NCI-H1694 (cell line): Measurements from ENCODE around the gene KRTAP10-3.
A peak's percentile ranks its signal among the peaks of the same experiment; 100 is the strongest.

ENCODE experiments used
- DNase-seq: peaks from one replicate; lab custom pipeline; 2025; lab: John Stamatoyannopoulos, UW

KRTAP10-3 gene

GRCh38 chr21:44515359-44516165 lies 43.0 kb downstream of the KRTAP10-3 start:
- no peak for DNase-seq

GRCh38 chr21:44514746-44515358 lies 43.7 kb downstream of the KRTAP10-3 start:
- no peak for DNase-seq

GRCh38 chr21:44514218-44514520 lies 44.4 kb downstream of the KRTAP10-3 start:
- no peak for DNase-seq

DNA sequence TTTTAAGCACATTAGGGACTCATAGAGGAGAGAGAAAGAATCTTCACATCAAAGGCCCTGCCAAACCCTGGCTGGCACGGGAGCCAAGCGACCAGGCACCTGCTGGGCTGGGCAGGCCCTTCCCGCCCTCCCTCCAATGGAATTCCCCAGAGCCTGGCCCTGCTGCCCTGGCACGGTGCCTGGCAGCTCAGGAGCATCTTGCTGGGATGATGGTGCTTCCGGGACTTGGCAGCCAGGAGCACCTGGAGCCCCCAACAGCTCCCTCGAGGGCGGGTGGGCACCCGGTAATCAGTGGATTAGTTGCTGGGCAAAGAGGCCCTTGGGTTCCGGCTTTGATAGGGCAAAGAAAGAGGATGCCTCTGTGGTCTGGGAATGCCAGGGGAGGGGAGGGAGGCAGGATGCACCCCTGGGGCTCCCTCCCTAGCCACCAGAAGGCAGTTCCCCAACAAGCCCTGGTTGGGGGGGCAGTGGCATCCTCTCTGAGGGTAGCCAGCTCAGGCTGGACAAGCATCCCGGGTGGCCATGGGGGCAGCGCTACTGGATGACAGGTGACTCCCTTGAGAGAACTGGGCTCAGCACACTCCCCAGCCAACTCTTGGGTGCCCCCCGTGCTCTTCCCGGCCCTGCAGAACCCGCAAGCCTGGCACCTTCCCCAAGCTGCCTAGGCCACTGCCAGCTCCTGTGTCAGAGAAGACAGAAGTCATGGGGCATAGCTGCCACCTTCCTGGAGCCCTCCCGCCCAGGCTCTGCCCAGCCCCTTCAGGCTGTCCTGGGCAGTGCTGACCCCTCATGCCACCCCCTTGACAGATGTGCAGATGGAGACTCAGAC lies 45.0 kb downstream of the KRTAP10-3 start:
- peak; percentile 56 for DNase-seq

DNA sequence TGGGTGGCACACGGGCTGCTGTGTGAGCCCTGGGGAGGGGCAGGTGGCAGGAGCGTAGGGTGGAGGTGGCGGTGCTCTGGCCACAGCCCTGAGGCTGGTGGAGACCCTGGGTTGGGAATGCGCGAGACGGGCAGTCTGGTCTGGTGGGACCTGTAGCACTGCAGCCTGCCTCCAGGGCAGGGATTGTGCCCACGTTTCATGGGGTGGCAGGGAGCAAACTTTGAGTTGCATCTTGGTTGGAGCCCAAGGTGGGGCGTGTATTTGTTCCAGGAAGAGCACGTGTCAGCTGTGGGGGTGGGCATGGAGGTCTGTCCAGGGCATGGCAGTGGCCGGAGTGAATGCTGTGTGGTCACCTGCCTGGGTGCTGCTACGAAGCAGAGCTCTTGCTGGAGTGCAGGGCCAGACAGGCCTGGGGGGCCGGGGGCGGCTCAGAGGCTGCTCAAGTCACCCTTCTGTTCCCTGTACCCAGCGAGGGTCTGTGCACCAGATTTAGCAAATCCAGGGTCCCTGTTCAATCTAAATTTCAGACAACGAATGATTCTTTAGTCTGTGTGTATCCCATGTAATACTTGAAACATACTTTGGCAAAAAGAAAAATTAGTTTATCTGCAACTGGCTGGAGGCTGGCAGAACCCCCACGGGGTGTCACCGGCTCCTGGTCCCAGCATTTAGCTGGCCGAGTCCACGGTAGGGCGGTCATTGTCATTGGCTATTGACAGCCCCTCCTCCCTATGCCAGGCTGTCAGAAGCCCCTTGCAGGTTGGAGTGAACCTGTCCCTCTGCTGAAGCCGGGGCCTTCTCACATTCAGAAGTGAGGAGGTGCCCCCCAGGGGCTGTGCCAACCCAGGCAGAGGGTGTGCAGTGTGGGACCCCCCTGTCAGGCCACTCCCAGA lies 45.9 kb downstream of the KRTAP10-3 start:
- DNase-seq, result no peak

DNA sequence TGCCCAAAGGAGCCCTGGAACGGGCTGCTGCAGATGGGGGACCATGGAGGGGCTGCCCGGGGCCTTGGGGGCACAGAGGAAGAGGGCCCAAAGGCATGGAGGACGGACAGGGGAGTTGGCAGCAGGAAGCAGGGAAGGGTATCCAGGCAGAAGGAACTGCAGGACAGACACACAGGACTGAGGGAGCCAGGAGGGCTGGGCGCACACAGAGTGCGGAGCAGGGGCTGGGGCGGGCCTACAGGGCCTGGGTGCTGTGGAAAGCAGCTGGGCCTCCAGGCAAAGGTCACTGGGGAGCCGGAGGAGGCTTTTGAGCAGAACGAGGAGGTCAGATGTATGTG lies 46.7 kb downstream of the KRTAP10-3 start:
- no peak for DNase-seq

GRCh38 chr21:44511219-44511937 lies 47.2 kb downstream of the KRTAP10-3 start:
- no peak for DNase-seq

GRCh38 chr21:44510508-44511218 lies 47.9 kb downstream of the KRTAP10-3 start:
- DNase-seq, result peak; percentile 35

- DNase-seq, result no peak
Measured at GRCh38 chr21:44510109-44510507, 48.5 kb downstream of the KRTAP10-3 start.

DNA sequence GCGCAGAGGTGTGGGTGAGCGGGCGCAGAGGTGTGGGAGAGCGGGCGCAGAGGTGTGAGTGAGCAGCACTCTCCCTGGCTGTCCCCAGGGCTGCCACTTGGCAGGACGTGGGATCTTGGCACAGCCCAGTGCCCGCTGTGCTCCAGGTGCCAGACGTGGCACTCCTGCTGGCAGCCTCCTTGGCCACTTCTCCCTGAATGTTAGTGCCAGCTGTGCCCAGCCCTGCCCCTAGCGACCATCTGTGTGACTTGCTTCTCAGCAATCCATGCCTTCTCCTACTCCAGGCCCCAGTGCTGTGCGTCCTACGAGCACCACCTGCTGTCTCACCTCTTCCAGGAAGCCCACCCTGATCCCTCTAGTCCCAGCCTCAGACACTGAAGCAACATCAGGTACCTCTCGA lies 49.1 kb downstream of the KRTAP10-3 start:
- peak; percentile 84 for DNase-seq

GRCh38 chr21:44508711-44509445 lies 49.7 kb downstream of the KRTAP10-3 start:
- no peak for DNase-seq

DNA sequence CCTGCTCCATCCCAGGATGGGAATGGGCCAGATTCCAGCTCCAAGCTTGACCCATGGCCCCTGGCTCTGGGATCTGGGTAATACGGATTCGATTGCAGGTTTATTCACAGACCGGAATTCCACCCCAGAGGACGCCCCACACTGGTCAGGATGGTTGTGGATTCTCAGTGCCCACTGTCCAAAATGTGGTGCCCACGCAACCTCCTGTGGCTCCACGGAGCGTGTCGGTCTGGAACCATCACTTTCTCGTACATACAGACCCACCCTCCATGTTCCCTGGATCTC lies 50.2 kb downstream of the KRTAP10-3 start:
- DNase-seq, result no peak
